Left ventricle myocardium inferior (tissue), 1 donor: ENCODE measurements around the gene GPSM3. TPM values are rescaled to one million over a fixed set of nuclear protein-coding genes. Genes with fewer than 3 reads are reported as not detected.
"Not testable (repeated sequence)": the region's sequence is repeated elsewhere in the genome, so short reads cannot be mapped to it uniquely, and the experiment has no call there.

Experiments used
- DNase-seq: peaks from one replicate; pipeline ENCODE4 v3.0.0-alpha.2; 2020
- H3K27ac ChIP-seq: fragments of 200-600 bp; replicated peaks from 2 replicates; pipeline ENCODE4 v1.8.0; 2021
- H3K27me3 ChIP-seq: fragments of 200-600 bp; 2 replicates; pipeline ENCODE4 v1.8.0; 2021; ENCODE audit warnings: low read depth
- H3K36me3 ChIP-seq: fragments of 200-600 bp; 2 replicates; pipeline ENCODE4 v1.8.0; 2021
- H3K4me1 ChIP-seq: fragments of 200-600 bp; 2 replicates; pipeline ENCODE4 v1.8.0; 2021
- H3K4me3 ChIP-seq: fragments of 200-600 bp; 2 replicates; pipeline ENCODE4 v1.8.0; 2021; ENCODE audit warnings: mild to moderate bottlenecking, moderate library complexity
- H3K9me3 ChIP-seq: fragments of 200-600 bp; replicated peaks from 2 replicates; pipeline ENCODE4 v1.8.0; 2021
- CTCF ChIP-seq: fragments of 200-600 bp; IDR thresholded peaks from 2 replicates; pipeline ENCODE4 v1.8.0; 2021; ENCODE audit warnings: antibody characterized with exemption, mild to moderate bottlenecking, borderline replicate concordance
- intact Hi-C: fragments of 100-400 bp; cut with micrococcal nuclease; formaldehyde crosslinking; loops from one replicate; pipeline ENCODE4 v1.11.0; 2022
- total RNA-seq: library from RNA; stranded (reverse); fragmentation: NEBNext Ultra II Directional; extraction: Animal tissue kit (Norgen Biotek cat#: 25700); gene quantifications from one replicate; pipeline ENCODE4 v1.2.1, GENCODE V29; 2021
- donor health status: DM: no; HTN: yes; CAD: no; lungs with severe emphysema.

GPSM3 gene
- total RNA-seq, 1 donor from 2014 or later, result 5.0 TPM

GRCh38 chr6:32189069-32189741 lies 3.2 kb downstream of the GPSM3 start:
- no peaks in the 10 kb centered on the region for H3K27me3 ChIP-seq
- intact Hi-C loops, result no loop called here
- no peak for DNase-seq
- H3K36me3 ChIP-seq, result peaks cover 16% of the 10 kb centered on the region
- peak overlapping the region; percentile 98 for H3K27ac ChIP-seq
- TF ChIP-seq CTCF, result no peak
- no peaks in the 10 kb centered on the region for H3K9me3 ChIP-seq
- H3K4me1 ChIP-seq, result peaks cover 85% of the 10 kb centered on the region
- peak overlapping the region; percentile 83 for H3K4me3 ChIP-seq

GRCh38 chr6:32188381-32189068 lies 3.9 kb downstream of the GPSM3 start:
- TF ChIP-seq CTCF, result no peak
- Histone ChIP-seq H3K36me3 (peaks cover 16% of the 10 kb centered on the region), H3K9me3 (no peaks in the 10 kb centered on the region), H3K27ac (peak overlapping the region; percentile 98), H3K4me1 (peaks cover 91% of the 10 kb centered on the region), H3K27me3 (no peaks in the 10 kb centered on the region), H3K4me3 (peak overlapping the region; percentile 83)
- no peak for DNase-seq
- intact Hi-C loops, result no loop called here

- H3K36me3 ChIP-seq, result peaks cover 18% of the 10 kb centered on the region
- H3K27me3 ChIP-seq, intact Hi-C loops, DNase-seq, H3K9me3 ChIP-seq: not testable (repeated sequence)
- H3K27ac ChIP-seq, result peak overlapping the region; percentile 98
- H3K4me3 ChIP-seq, result peak overlapping the region; percentile 83
- H3K4me1 ChIP-seq, result peaks cover 91% of the 10 kb centered on the region
Observed at GRCh38 chr6:32187725-32188380, 4.6 kb downstream of the GPSM3 start.

- Histone ChIP-seq H3K36me3 (peaks cover 23% of the 10 kb centered on the region), H3K9me3 (no peaks in the 10 kb centered on the region), H3K4me1 (peaks cover 91% of the 10 kb centered on the region), H3K27me3 (no peaks in the 10 kb centered on the region), H3K4me3 (peak overlapping the region; percentile 83), H3K27ac (peak overlapping the region; percentile 98)
- intact Hi-C loops, result no loop called here
- no peak for TF ChIP-seq CTCF
- no peak for DNase-seq
Observed at GRCh38 chr6:32187009-32187709, 5.3 kb downstream of the GPSM3 start.

- peak overlapping the region; percentile 11 for H3K4me3 ChIP-seq
- H3K27ac ChIP-seq, result peak overlapping the region; percentile 98
- H3K4me1 ChIP-seq, result peaks cover 91% of the 10 kb centered on the region
- H3K27me3 ChIP-seq, intact Hi-C loops, DNase-seq, H3K9me3 ChIP-seq: not testable (repeated sequence)
- peaks cover 28% of the 10 kb centered on the region for H3K36me3 ChIP-seq
Observed at GRCh38 chr6:32186151-32186840, 6.1 kb downstream of the GPSM3 start.

- peak; percentile 90 for DNase-seq
- Histone ChIP-seq H3K27ac (peak overlapping the region; percentile 98), H3K4me3 (peak overlapping the region; percentile 11), H3K4me1 (peaks cover 91% of the 10 kb centered on the region), H3K36me3 (peaks cover 34% of the 10 kb centered on the region)
- H3K27me3 ChIP-seq, H3K9me3 ChIP-seq, intact Hi-C loops: not testable (repeated sequence)
Observed at GRCh38 chr6:32185681-32186131, 6.7 kb downstream of the GPSM3 start.
